ENCODE measurements around the gene ATP2A1. TPM values are rescaled to one million over a fixed set of nuclear protein-coding genes. Genes with fewer than 3 reads are reported as not detected.
A peak's percentile ranks its signal among the peaks of the same experiment; 100 is the strongest.

ATP2A1 gene
- total RNA-seq, 2 experiments from 2014 or later = 2.8 to 3.4 TPM

DNA sequence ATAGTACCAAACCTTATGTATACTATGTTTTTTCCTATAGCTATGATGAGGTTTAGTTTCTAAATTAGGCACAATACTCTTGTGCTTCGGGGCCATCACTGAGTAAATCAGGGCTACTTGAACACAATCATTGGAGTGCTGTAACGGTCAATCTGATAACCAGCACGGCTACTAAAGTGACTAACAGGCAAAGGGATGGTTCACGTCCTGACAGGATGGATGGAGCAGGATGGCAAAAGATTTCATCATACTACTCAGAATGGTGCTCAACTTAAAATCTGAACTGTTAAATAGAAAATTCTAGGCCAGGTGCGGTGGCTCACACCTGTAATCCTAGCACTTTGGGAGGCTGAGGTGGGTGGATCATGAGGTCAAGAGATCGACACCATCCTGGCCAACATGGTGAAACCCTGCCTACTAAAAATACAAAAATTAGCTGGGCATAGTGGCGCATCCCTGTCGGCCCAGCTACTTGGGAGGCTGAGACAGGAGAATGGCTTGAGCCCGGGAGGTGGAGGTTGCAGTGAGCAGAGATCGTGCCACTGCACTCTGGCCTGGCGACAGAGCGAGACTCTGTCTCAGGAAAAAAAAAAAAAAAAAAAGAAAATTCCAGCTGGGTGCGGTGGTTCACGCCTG is 39.2 kb upstream of the ATP2A1 start:
- intact Hi-C loops (cut with DNase I, micrococcal nuclease) = no loop called here
- POLR2A ChIA-PET = interaction anchor here (0.8 to 3.4 kb wide), 5 partner anchors 9 to 99 kb away, joined by 4 to 18 read pairs (median 7); partner anchors contain the start of gene ATXN2L
- Mint-ChIP-seq H3K4me3 (no peak overlapping the region), H3K9me3 (ENCODE audit: low read depth) (no peaks in the 10 kb centered on the region), H3K36me3 (ENCODE audit: low read depth) (peaks cover 64% of the 10 kb centered on the region), H3K27ac (no peak overlapping the region), H3K4me1 (peaks cover 20% of the 10 kb centered on the region), H3K27me3 (no peaks in the 10 kb centered on the region)
- DNase-seq (no peak), ATAC-seq (no peak)
- CTCF ChIA-PET = no interaction called here

DNA sequence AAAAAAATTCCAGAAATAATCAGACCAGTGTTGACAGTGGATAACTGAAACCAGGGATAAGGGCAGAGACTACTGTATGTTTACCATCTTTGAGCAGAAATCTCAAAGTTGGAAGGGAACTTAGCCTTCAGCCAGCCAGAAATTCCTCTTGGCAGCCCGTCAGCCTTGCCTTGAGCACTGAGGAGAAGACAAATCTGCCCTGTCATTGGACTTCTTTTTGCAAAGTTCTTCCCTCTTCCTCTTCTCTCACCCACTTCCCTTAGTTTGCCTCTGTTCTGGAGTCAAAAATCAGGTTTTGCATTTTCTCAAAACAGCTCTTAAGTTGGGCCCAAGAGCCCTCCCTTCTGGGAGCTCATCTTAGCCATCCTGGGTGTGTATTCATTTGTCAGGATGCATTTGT is 38.4 kb upstream of the ATP2A1 start:
- no peak overlapping the region for H3K4me3 Mint-ChIP-seq
- H3K27ac Mint-ChIP-seq = peak overlapping the region; percentile 73
- DNase-seq = no peak
- peaks cover 64% of the 10 kb centered on the region for H3K36me3 Mint-ChIP-seq (ENCODE audit: low read depth)
- intact Hi-C loops (cut with DNase I, micrococcal nuclease) = no loop called here
- POLR2A ChIA-PET = interaction anchor here (0.8 to 1.7 kb wide), 3 partner anchors 10 to 15 kb away, joined by 3 to 4 read pairs (median 4); no protein-coding TSS in a partner anchor
- CTCF ChIA-PET = no interaction called here
- no peaks in the 10 kb centered on the region for H3K27me3 Mint-ChIP-seq
- no peaks in the 10 kb centered on the region for H3K9me3 Mint-ChIP-seq (ENCODE audit: low read depth)
- peaks cover 27% of the 10 kb centered on the region for H3K4me1 Mint-ChIP-seq
- no peak for ATAC-seq

DNA sequence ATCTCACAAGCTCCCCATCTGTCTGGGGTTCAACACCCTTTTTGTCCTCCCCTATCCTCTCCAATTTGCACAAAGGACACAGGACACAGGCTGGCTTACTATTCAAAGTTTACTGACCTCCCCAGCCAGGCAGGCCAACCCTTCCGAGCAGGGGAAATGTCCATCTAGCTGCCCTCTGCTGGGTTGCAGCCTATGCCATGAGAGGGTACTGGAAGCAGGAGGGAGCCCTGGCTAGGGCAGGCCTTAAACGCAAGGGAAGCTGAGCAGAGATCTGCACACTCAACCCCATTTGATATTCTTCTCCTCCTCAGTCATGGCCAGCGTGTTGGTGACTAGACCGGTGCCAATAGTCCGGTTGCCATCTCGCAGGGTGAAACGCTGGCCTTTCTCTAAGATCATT is 35.6 kb upstream of the ATP2A1 start:
- ChIA-PET CTCF (interaction anchor here (0.6 kb wide), 1 partner anchor 11 kb away, joined by 3 read pairs; no protein-coding TSS in a partner anchor), POLR2A (interaction anchor here (1.0 to 1.3 kb wide), 3 partner anchors 10 to 20 kb away, joined by 3 to 7 read pairs (median 4); partner anchors contain the start of gene ATXN2L)
- Mint-ChIP-seq H3K36me3 (ENCODE audit: low read depth) (peaks cover 58% of the 10 kb centered on the region), H3K4me1 (peaks cover 29% of the 10 kb centered on the region), H3K4me3 (no peak overlapping the region), H3K27ac (no peak overlapping the region), H3K27me3 (no peaks in the 10 kb centered on the region), H3K9me3 (ENCODE audit: low read depth) (no peaks in the 10 kb centered on the region)
- intact Hi-C loops (cut with DNase I, micrococcal nuclease) = no loop called here
- no peak for DNase-seq
- ATAC-seq = no peak

DNA sequence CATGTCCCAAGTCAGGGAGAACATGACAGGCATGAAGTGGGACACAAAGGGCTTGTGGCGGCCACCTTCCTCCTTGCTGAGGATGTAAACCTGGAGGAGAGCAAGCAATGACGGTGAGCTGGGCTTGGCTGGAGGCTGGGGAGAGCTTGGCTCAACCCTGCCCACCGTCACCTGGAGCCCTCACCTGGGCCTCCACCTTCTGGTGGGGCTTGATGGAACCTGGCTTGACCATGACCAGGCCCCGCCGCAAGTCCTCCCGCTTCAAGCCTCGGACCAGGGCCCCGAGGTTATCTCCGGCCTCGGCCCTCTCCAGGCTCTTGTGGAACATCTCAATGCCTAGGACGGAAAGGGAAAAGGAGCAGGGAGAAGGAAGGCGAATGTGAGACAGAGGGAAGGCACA is 34.5 kb upstream of the ATP2A1 start:
- Mint-ChIP-seq H3K36me3 (ENCODE audit: low read depth) (peaks cover 49% of the 10 kb centered on the region), H3K27me3 (no peaks in the 10 kb centered on the region), H3K4me3 (no peak overlapping the region), H3K27ac (no peak overlapping the region), H3K4me1 (peaks cover 23% of the 10 kb centered on the region), H3K9me3 (ENCODE audit: low read depth) (no peaks in the 10 kb centered on the region)
- CTCF ChIA-PET = interaction anchor here (0.7 kb wide), 1 partner anchor 16 kb away, joined by 3 read pairs; no protein-coding TSS in a partner anchor
- POLR2A ChIA-PET = interaction anchor here (0.9 to 4.2 kb wide), 2 partner anchors 20 to 21 kb away, joined by 5 to 33 read pairs; partner anchors contain the start of genes ATXN2L and SH2B1
- ATAC-seq (no peak), DNase-seq (no peak)
- intact Hi-C loops (cut with DNase I, micrococcal nuclease) = no loop called here

DNA sequence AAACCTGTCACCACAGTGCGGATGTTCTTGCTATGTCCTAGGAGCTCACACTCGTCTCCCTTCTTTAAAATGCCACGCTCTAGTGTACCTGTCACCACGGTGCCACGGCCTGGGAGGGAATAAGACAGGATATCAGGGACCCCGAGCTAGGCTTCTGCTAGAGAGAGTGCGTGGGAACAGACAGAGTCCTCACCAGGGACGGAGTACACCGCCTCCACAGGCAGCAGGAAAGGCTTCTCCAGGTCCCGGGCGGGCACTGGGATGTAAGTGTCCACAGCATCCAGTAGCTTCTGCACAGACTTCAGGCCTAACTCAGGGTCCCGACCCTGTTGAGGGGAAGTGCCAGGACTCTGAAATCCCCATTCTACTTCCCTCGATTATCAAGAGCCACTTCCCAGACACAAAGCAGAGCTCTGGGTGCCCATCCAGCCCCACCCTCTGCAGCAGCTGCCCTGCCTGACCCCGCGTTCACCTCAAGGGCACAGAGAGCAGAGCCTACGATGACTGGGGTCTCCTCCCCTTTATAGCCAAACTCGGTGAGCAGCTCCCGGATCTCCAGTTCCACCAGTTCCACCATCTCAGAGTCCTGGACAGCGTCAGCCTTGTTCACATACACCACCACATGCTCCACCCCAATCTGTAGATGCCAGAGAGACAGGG is 33.9 kb upstream of the ATP2A1 start:
- peaks cover 46% of the 10 kb centered on the region for H3K36me3 Mint-ChIP-seq (ENCODE audit: low read depth)
- POLR2A ChIA-PET = interaction anchor here (0.9 to 4.2 kb wide), 2 partner anchors 19 to 21 kb away, joined by 5 to 33 read pairs; partner anchors contain the start of genes ATXN2L and SH2B1
- DNase-seq (no peak), ATAC-seq (no peak)
- CTCF ChIA-PET = no interaction called here
- H3K9me3 Mint-ChIP-seq (ENCODE audit: low read depth) = no peaks in the 10 kb centered on the region
- peaks cover 23% of the 10 kb centered on the region for H3K4me1 Mint-ChIP-seq
- H3K27ac Mint-ChIP-seq = peak overlapping the region; percentile 97
- intact Hi-C loops (cut with DNase I, micrococcal nuclease) = no loop called here
- H3K27me3 Mint-ChIP-seq = no peaks in the 10 kb centered on the region
- H3K4me3 Mint-ChIP-seq = peak overlapping the region; percentile 97

DNA sequence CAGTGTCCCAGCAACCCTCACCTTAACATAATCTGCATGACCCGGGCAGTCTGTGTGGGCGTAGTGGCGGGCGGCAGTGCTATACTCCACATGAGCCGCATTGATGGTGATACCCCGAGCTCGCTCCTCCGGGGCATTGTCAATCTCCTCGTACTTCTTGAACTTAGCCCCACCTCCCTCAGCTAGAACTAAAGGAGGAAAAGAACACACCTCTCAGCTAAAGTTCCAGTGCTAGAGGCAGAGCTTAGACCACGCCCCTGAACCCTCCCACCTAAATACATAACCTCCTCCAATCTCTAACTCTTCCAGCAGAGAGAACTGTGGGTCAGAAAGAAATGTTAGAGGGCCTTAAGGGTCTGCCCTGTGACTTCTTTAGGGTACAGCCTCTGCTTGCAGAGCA is 33.0 kb upstream of the ATP2A1 start:
- ChIA-PET POLR2A (interaction anchor here (0.6 to 4.2 kb wide), 6 partner anchors 9 to 22 kb away, joined by 3 to 33 read pairs (median 8); partner anchors contain the start of genes ATXN2L and SH2B1), CTCF (interaction anchor here (1.4 kb wide), 2 partner anchors 17 to 24 kb away, joined by 3 to 4 read pairs; no protein-coding TSS in a partner anchor)
- peaks cover 23% of the 10 kb centered on the region for H3K4me1 Mint-ChIP-seq
- H3K27ac Mint-ChIP-seq = peak overlapping the region; percentile 97
- DNase-seq = peak; percentile 65
- no peaks in the 10 kb centered on the region for H3K27me3 Mint-ChIP-seq
- intact Hi-C loops (cut with DNase I, micrococcal nuclease) = loop anchor here in 1 of 2 experiments (5.0 kb wide), 1 partner anchor 962 kb away; the partner anchor contains the start of gene MAZ
- peak; percentile 20 for ATAC-seq
- no peaks in the 10 kb centered on the region for H3K9me3 Mint-ChIP-seq (ENCODE audit: low read depth)
- H3K4me3 Mint-ChIP-seq = peak overlapping the region; percentile 97
- H3K36me3 Mint-ChIP-seq (ENCODE audit: low read depth) = peaks cover 43% of the 10 kb centered on the region

DNA sequence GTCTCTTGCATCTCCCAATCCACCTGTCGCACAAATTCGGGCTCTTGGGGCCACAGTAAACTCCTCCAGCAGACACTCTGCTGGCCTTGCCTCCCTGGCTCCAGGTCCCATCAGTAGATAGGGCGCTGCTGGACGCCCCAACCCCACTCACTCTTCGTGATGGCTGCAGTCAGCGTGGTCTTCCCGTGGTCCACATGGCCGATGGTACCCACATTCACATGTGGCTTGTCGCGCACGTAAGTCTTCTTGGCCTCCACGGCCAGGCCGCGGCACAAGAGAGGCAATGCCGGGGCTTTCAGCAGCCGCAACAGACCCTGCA is 32.6 kb upstream of the ATP2A1 start:
- ChIA-PET POLR2A (interaction anchor here (0.6 to 4.2 kb wide), 4 partner anchors 9 to 23 kb away, joined by 3 to 33 read pairs (median 16); partner anchors contain the start of genes ATXN2L and SH2B1), CTCF (interaction anchor here (0.7 to 5.0 kb wide), 7 partner anchors 8 to 1218 kb away, joined by 3 to 27 read pairs (median 4); partner anchors contain the start of gene SH2B1)
- Mint-ChIP-seq H3K27me3 (no peaks in the 10 kb centered on the region), H3K9me3 (ENCODE audit: low read depth) (no peaks in the 10 kb centered on the region), H3K4me3 (peak overlapping the region; percentile 97), H3K4me1 (peaks cover 23% of the 10 kb centered on the region), H3K27ac (peak overlapping the region; percentile 97), H3K36me3 (ENCODE audit: low read depth) (peaks cover 43% of the 10 kb centered on the region)
- intact Hi-C loops (cut with DNase I, micrococcal nuclease) = loop anchor here (1.0 to 5.0 kb wide), 12 partner anchors 18 to 962 kb away; partner anchors contain the start of genes NFATC2IP (in 2 of the 2), SH2B1 (in 2 of the 2), CLN3 (in 1 of the 2) and MAZ (in 1 of the 2)
- ATAC-seq (no peak), DNase-seq (no peak)

DNA sequence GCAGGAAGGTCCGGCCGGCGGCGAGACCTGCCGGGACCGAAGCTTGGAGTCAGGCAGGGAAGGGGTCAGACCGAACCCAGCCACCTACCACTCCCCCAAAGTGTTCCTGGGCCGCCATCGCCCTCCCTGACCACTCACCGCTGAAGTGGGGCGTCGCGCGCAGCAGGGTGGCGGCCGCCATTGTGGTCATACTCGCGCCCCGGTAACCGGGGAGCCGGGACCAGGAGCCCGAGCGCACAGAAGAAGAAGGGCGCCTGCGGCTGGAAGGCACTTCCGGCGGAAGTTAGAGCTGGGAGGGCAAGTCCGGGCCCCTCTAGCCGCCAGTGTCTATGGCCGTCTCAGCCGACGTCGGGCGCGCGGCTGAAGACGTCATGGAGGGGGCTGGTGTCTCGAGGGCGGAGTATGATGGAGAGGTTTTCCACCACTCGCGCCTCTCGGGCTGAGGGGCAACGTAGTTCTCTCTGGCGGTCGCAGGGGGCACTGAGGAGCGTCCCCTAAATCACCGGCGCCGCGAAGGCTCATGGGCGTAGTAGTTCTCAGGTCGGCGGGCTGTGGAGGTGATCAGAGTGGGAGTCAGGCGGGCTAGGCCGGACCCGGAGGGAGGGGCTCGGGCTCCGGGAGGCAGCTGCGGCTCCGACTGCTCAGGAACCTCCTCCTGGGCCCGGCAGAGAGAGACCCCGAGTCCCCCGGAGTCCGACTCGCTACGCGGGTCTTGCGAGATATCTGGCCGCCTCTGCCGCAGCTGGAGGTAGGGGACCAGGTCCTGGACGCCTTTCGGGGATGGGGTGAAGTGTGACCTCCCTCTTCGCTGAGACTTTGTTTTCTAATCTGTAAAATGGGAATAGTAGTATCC is 32.0 kb upstream of the ATP2A1 start, which contains the start of gene TUFM:
TSS of gene TUFM (minus strand) at position 269 of the 853 bp plus-strand sequence. CDS start at position 190, 79 bp downstream.
- Mint-ChIP-seq H3K4me1 (peaks cover 23% of the 10 kb centered on the region), H3K4me3 (peak within 1 kb of the TSS; percentile 97), H3K27me3 (no peaks in the 10 kb centered on the region), H3K9me3 (ENCODE audit: low read depth) (no peaks in the 10 kb centered on the region), H3K36me3 (ENCODE audit: low read depth) (peaks cover 43% of the 10 kb centered on the region), H3K27ac (peak within 1 kb of the TSS; percentile 97)
- ATAC-seq = peak; percentile 94
- CTCF ChIA-PET = interaction anchor here (0.7 to 5.0 kb wide), 11 partner anchors 9 to 1217 kb away, joined by 3 to 27 read pairs (median 4); partner anchors contain the start of gene SH2B1
- intact Hi-C loops (cut with DNase I, micrococcal nuclease) = loop anchor here (1.0 to 5.0 kb wide), 12 partner anchors 17 to 961 kb away; partner anchors contain the start of genes NFATC2IP (in 2 of the 2), SH2B1 (in 2 of the 2), CLN3 (in 1 of the 2) and MAZ (in 1 of the 2)
- peak; percentile 99 for DNase-seq
- POLR2A ChIA-PET = interaction anchor here (0.7 to 4.2 kb wide), 7 partner anchors 9 to 104 kb away, joined by 3 to 33 read pairs (median 7); partner anchors contain the start of genes ATXN2L, NFATC2IP and SH2B1

DNA sequence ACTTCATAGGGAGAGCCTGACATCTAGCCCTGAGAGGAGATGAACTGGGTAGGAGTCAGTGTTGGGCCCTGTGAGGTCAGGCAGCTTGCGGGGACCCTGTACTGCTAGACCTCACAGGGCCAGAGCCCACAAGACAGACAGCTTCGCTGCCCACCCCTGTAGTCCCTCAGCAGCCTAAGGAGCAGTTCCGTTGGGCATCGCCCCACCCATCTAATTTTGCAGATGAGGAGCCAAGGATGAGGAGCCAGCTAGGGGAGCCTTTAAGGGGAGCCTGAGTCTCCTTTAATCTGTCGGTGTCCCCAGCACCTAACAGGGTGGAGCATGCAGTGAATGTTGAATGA is 31.4 kb upstream of the ATP2A1 start:
- CTCF ChIA-PET = interaction anchor here (0.7 to 5.0 kb wide), 8 partner anchors 9 to 102 kb away, joined by 3 to 27 read pairs (median 5); partner anchors contain the start of gene SH2B1
- POLR2A ChIA-PET = interaction anchor here (0.9 to 4.2 kb wide), 6 partner anchors 9 to 104 kb away, joined by 3 to 33 read pairs (median 8); partner anchors contain the start of genes ATXN2L, NFATC2IP and SH2B1
- peak; percentile 1 for ATAC-seq
- Mint-ChIP-seq H3K27ac (peak overlapping the region; percentile 97), H3K27me3 (no peaks in the 10 kb centered on the region), H3K4me3 (peak overlapping the region; percentile 97), H3K4me1 (peaks cover 23% of the 10 kb centered on the region), H3K9me3 (ENCODE audit: low read depth) (no peaks in the 10 kb centered on the region), H3K36me3 (ENCODE audit: low read depth) (peaks cover 41% of the 10 kb centered on the region)
- DNase-seq = peak; percentile 33
- intact Hi-C loops (cut with DNase I, micrococcal nuclease) = loop anchor here (1.0 to 5.0 kb wide), 12 partner anchors 16 to 960 kb away; partner anchors contain the start of genes NFATC2IP (in 2 of the 2), SH2B1 (in 2 of the 2), CLN3 (in 1 of the 2) and MAZ (in 1 of the 2)

DNA sequence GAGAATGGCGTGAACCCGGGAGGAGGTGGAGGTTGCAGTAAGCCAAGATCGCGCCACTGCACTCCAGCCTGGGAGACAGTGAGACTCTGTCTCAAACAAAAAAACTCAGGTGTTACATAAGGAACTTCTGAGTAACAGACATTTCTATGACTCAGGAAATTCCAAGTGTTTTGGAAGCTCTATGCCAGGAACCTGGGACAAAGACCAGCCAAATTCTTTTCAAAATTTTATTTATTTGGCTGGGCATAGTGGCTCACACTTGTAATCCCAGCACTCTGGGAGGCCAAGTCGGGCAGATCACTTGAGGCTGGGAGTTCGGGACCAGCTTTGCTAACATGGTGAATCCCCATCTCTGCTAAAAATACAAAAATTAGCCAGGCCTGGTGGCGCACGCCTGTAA is 19.9 kb upstream of the ATP2A1 start:
- peaks cover 12% of the 10 kb centered on the region for H3K36me3 Mint-ChIP-seq (ENCODE audit: low read depth)
- DNase-seq = no peak
- no peak overlapping the region for H3K27ac Mint-ChIP-seq
- POLR2A ChIA-PET = no interaction called here
- intact Hi-C loops (cut with DNase I, micrococcal nuclease) = no loop called here
- H3K27me3 Mint-ChIP-seq = no peaks in the 10 kb centered on the region
- H3K4me1 Mint-ChIP-seq = peaks cover 10% of the 10 kb centered on the region
- no peak for ATAC-seq
- CTCF ChIA-PET = interaction anchor here (1.8 to 2.2 kb wide), 2 partner anchors 11 to 87 kb away, joined by 5 to 13 read pairs; partner anchors contain the start of gene TUFM
- no peaks in the 10 kb centered on the region for H3K9me3 Mint-ChIP-seq (ENCODE audit: low read depth)
- H3K4me3 Mint-ChIP-seq = no peak overlapping the region
